ENCODE measurements around the gene MTCH1. TPM values are rescaled to one million over a fixed set of nuclear protein-coding genes. Genes with fewer than 3 reads are reported as not detected.

The MTCH1 gene
- total RNA-seq, 2 donors from 2014 or later = 237 to 273 TPM

GRCh38 chr6:36971921-36972673 lies 13.9 kb downstream of the MTCH1 start:
- DNase-seq (ENCODE audit: low spot score) = no peak
- no peak for ATAC-seq (ENCODE audit: insufficient number of reproducible peaks, low FRiP score, low read depth)
- Histone ChIP-seq H3K27ac (no peak overlapping the region), H3K27me3 (replicated peaks; ENCODE audit: insufficient read depth) (no peaks in the 10 kb centered on the region), H3K9me3 (no peaks in the 10 kb centered on the region), H3K36me3 (peaks cover 92% of the 10 kb centered on the region), H3K4me3 (no peak overlapping the region), H3K4me1 (ENCODE audit: control insufficient read depth in 1 of 2, low read depth in 2 of 2) (no peaks in the 10 kb centered on the region)
- TF ChIP-seq CTCF (IDR thresholded peaks at IDR 0.05) = no peak

GRCh38 chr6:36970892-36971842 lies 14.8 kb downstream of the MTCH1 start:
- no peak overlapping the region for H3K4me3 ChIP-seq
- H3K36me3 ChIP-seq = peaks cover 83% of the 10 kb centered on the region
- no peak for TF ChIP-seq CTCF (IDR thresholded peaks at IDR 0.05)
- H3K4me1 ChIP-seq (ENCODE audit: control insufficient read depth in 1 of 2, low read depth in 2 of 2) = no peaks in the 10 kb centered on the region
- no peak overlapping the region for H3K27ac ChIP-seq
- H3K9me3 ChIP-seq = no peaks in the 10 kb centered on the region
- DNase-seq (ENCODE audit: low spot score) (no peak), ATAC-seq (ENCODE audit: insufficient number of reproducible peaks, low FRiP score, low read depth) (no peak)
- no peaks in the 10 kb centered on the region for H3K27me3 ChIP-seq (replicated peaks; ENCODE audit: insufficient read depth)

- no peak for TF ChIP-seq CTCF (IDR thresholded peaks at IDR 0.05)
- no peak for DNase-seq (ENCODE audit: low spot score)
- H3K9me3 ChIP-seq = no peaks in the 10 kb centered on the region
- no peaks in the 10 kb centered on the region for H3K4me1 ChIP-seq (ENCODE audit: control insufficient read depth in 1 of 2, low read depth in 2 of 2)
- no peaks in the 10 kb centered on the region for H3K27me3 ChIP-seq (replicated peaks; ENCODE audit: insufficient read depth)
- peaks cover 73% of the 10 kb centered on the region for H3K36me3 ChIP-seq
- H3K27ac ChIP-seq = no peak overlapping the region
- no peak overlapping the region for H3K4me3 ChIP-seq
- no peak for ATAC-seq (ENCODE audit: insufficient number of reproducible peaks, low FRiP score, low read depth)
Measured at GRCh38 chr6:36969988-36970891, 15.8 kb downstream of the MTCH1 start.

- H3K9me3 ChIP-seq = no peaks in the 10 kb centered on the region
- peaks cover 64% of the 10 kb centered on the region for H3K36me3 ChIP-seq
- peaks cover 0 to 6% of the 10 kb centered on the region in 2 donors for H3K4me1 ChIP-seq (ENCODE audit: control insufficient read depth in 1 of 2, low read depth in 2 of 2)
- DNase-seq (ENCODE audit: low spot score) (no peak), ATAC-seq (ENCODE audit: insufficient number of reproducible peaks, low FRiP score, low read depth) (no peak)
- no peaks in the 10 kb centered on the region for H3K27me3 ChIP-seq (replicated peaks; ENCODE audit: insufficient read depth)
- no peak overlapping the region for H3K27ac ChIP-seq
- no peak overlapping the region for H3K4me3 ChIP-seq
- no peak for TF ChIP-seq CTCF (IDR thresholded peaks at IDR 0.05)
Measured at GRCh38 chr6:36969240-36969691, 16.7 kb downstream of the MTCH1 start.

Data from thoracic aorta (tissue), 2 donors.